SK-N-SH (cell line): ENCODE data around the gene DDX24. TPM values are rescaled to one million over a fixed set of nuclear protein-coding genes. Genes with fewer than 3 reads are reported as not detected.

ENCODE experiments used
- CTCF ChIA-PET: fragments of 300-600, 350-600 bp; formaldehyde crosslinking; extraction: SDS; loops from one replicate; lab custom pipeline; 2021; lab: Yijun Ruan, JAX
- POLR2A ChIA-PET: fragments of 350-600 bp; sonication (Branson Sonifier 250); formaldehyde crosslinking; extraction: SDS; loops from one replicate; lab custom pipeline; 2020; ENCODE audit warnings: antibody characterized with exemption, inconsistent platforms; lab: Yijun Ruan, JAX
- DNase-seq: peaks from one replicate; pipeline ENCODE4 v3.0.0; 2012
- H2AFZ ChIP-seq: fragments of 200-600 bp; sonication (generic); 2 replicates; pipeline ENCODE4 v1.8.1; 2016; ENCODE audit warnings: antibody characterized with exemption, mild to moderate bottlenecking, low read depth
- H3F3A ChIP-seq: fragments of 200-600 bp; sonication (generic); replicated peaks from 2 replicates; pipeline ENCODE3; 2016; ENCODE audit warnings: antibody characterized with exemption, mild to moderate bottlenecking; ENCODE audit not compliant: insufficient read depth
- H3K27ac ChIP-seq, 2 experiments: fragments of 200-500 bp in 1 of 2; fragments of 200-600 bp in 1 of 2; sonication (Bioruptor generic) in 1 of 2; sonication (generic), shearing (Covaris generic) in 1 of 2; 2 replicates each; pipeline versions ENCODE4 v1.5.1 to v1.6.1; 2014 to 2016; ENCODE audit warnings: low read depth in 2 of 2, inconsistent platforms in 1 of 2, low read length in 1 of 2, mild to moderate bottlenecking in 1 of 2, mixed read lengths in 1 of 2
- H3K27me3 ChIP-seq: fragments of 200-600 bp; sonication (generic), shearing (Covaris generic); 2 replicates; pipeline ENCODE4 v1.6.1; 2016; ENCODE audit warnings: mixed run types; ENCODE audit not compliant: insufficient read depth
- H3K36me3 ChIP-seq, 2 experiments: fragments of 200-500 bp in 1 of 2; fragments of 200-600 bp in 1 of 2; sonication (Bioruptor generic) in 1 of 2; sonication (generic) in 1 of 2; replicated peaks in 1 of 2; 2 replicates each; pipeline versions ENCODE3 to v1.5.1; 2014 to 2016; ENCODE audit warnings: low read length in 1 of 2, mild to moderate bottlenecking in 1 of 2; ENCODE audit not compliant: insufficient read depth in 2 of 2, control insufficient read depth in 1 of 2
- H3K4me1 ChIP-seq, 2 experiments: fragments of 200-500 bp in 1 of 2; fragments of 200-600 bp in 1 of 2; sonication (Bioruptor generic) in 1 of 2; sonication (generic), shearing (Covaris generic) in 1 of 2; 2 replicates each; pipeline versions ENCODE4 v1.5.1 to v1.6.1; 2014 to 2016; ENCODE audit warnings: low read depth in 1 of 2, low read length in 1 of 2, mixed run types in 1 of 2; ENCODE audit not compliant: insufficient read depth in 2 of 2, control insufficient read depth in 1 of 2
- H3K4me2 ChIP-seq: fragments of 200-600 bp; sonication (generic), shearing (Covaris generic); 2 replicates; pipeline ENCODE4 v1.6.1; 2017; ENCODE audit warnings: mixed run types
- H3K4me3 ChIP-seq, 2 experiments: fragments of 200-500 bp in 1 of 2; fragments of 200-600 bp in 1 of 2; sonication (Bioruptor generic) in 1 of 2; sonication (generic), shearing (Covaris generic) in 1 of 2; 2 replicates each; pipeline versions ENCODE4 v1.5.1 to v1.8.1; 2014 to 2016; ENCODE audit warnings: low read depth in 2 of 2, inconsistent platforms in 1 of 2, low read length in 1 of 2, mild to moderate bottlenecking in 1 of 2, mixed read lengths in 1 of 2, moderate library complexity in 1 of 2
- H3K79me2 ChIP-seq: fragments of 200-600 bp; sonication (generic); 2 replicates; pipeline ENCODE4 v1.8.1; 2017; ENCODE audit warnings: mild to moderate bottlenecking; ENCODE audit not compliant: insufficient read depth
- H3K9ac ChIP-seq: fragments of 200-600 bp; sonication (generic); 2 replicates; pipeline ENCODE4 v1.6.1; 2017; ENCODE audit warnings: mixed run types
- H3K9me2 ChIP-seq: fragments of 200-600 bp; sonication (generic); 2 replicates; pipeline ENCODE4 v1.6.1; 2017; ENCODE audit warnings: mixed run types
- H3K9me3 ChIP-seq: fragments of 200-600 bp; sonication (generic); 2 replicates; pipeline ENCODE4 v1.6.1; 2017; ENCODE audit warnings: mixed run types, mild to moderate bottlenecking, moderate library complexity
- H4K20me1 ChIP-seq: fragments of 200-600 bp; sonication (generic); 2 replicates; pipeline ENCODE4 v1.6.1; 2017; ENCODE audit warnings: mild to moderate bottlenecking, mixed run types; ENCODE audit not compliant: insufficient read depth
- ELF1 ChIP-seq: IDR thresholded peaks from 2 replicates; pipeline ENCODE4 v1.4.0; 2012
- EP300 ChIP-seq, 2 experiments: IDR thresholded peaks; 2 replicates each; pipeline versions ENCODE4 v1.4.0 to v1.6.1; 2012; ENCODE audit warnings: borderline replicate concordance in 1 of 2, low read depth in 1 of 2, low read length in 1 of 2
- GATA2 ChIP-seq: sonication (generic); formaldehyde crosslinking; IDR thresholded peaks from 2 replicates; pipeline ENCODE4 v1.5.0; 2020; ENCODE audit warnings: mild to moderate bottlenecking, missing genetic modification reagents
- JUND ChIP-seq: IDR thresholded peaks from 2 replicates; pipeline ENCODE4 v1.4.0; 2012
- MAX ChIP-seq: IDR thresholded peaks from 2 replicates; pipeline ENCODE4 v1.4.0; 2012; ENCODE audit warnings: low read depth
- NFIC ChIP-seq: IDR thresholded peaks from 2 replicates; pipeline ENCODE4 v1.4.0; 2012; ENCODE audit warnings: borderline replicate concordance
- NRF1 ChIP-seq: IDR thresholded peaks from 2 replicates; pipeline ENCODE4 v1.6.1; 2012; ENCODE audit warnings: low read depth, mild to moderate bottlenecking, low read length
- PBX3 ChIP-seq: IDR thresholded peaks from 2 replicates; pipeline ENCODE4; 2012
- RAD21 ChIP-seq: IDR thresholded peaks from 2 replicates; pipeline ENCODE4 v1.6.1; 2012; ENCODE audit warnings: mild to moderate bottlenecking, low read length
- RCOR1 ChIP-seq: fragments of 150-350 bp; IDR thresholded peaks from 2 replicates; pipeline ENCODE4 v1.6.1; 2017; ENCODE audit warnings: antibody characterized with exemption, low read length
- RFX5 ChIP-seq: IDR thresholded peaks from 2 replicates; pipeline ENCODE4 v1.6.1; 2012; ENCODE audit warnings: mild to moderate bottlenecking, improper control_type of control experiment, low read length
- RXRA ChIP-seq: IDR thresholded peaks from 2 replicates; pipeline ENCODE4 v1.4.0; 2012; ENCODE audit warnings: low read depth, mild to moderate bottlenecking, borderline replicate concordance
- SIN3A ChIP-seq: IDR thresholded peaks from 2 replicates; pipeline ENCODE4 v1.6.1; 2012; ENCODE audit warnings: low read depth, mild to moderate bottlenecking, low read length, moderate library complexity, borderline replicate concordance
- TCF12 ChIP-seq: IDR thresholded peaks from 2 replicates; pipeline ENCODE4 v1.4.0; 2012
- TEAD4 ChIP-seq: IDR thresholded peaks from 2 replicates; pipeline ENCODE4 v1.4.0; 2012; ENCODE audit warnings: mild to moderate bottlenecking, borderline replicate concordance; ENCODE audit not compliant: insufficient read depth
- USF1 ChIP-seq: IDR thresholded peaks from 2 replicates; pipeline ENCODE4 v1.4.0; 2012; ENCODE audit warnings: low read depth, borderline replicate concordance
- USF2 ChIP-seq: fragments of 150-350 bp; IDR thresholded peaks from 2 replicates; pipeline ENCODE4 v1.6.1; 2017; ENCODE audit warnings: antibody characterized with exemption, low read length, low read depth, borderline replicate concordance
- WGBS: methylation state at CpG from one replicate; pipeline ENCODE4 v1.1.6; 2017; ENCODE audit warnings: low lambda C conversion rate; 5-methylcytosine and 5-hydroxymethylcytosine counted together
- polyA plus RNA-seq, 3 experiments: library from polyadenylated mRNA; depleted of rRNA; stranded (reverse); fragments of >200 nt; gene quantifications; 2 replicates each; pipeline ENCODE4 v1.2.3, GENCODE V29; 2012

DDX24 gene
- polyA plus RNA-seq, 1 of the 3 experiments (the other 2 are of a cell fraction) = 108 TPM

- no peak for TF ChIP-seq PBX3
- TF ChIP-seq RFX5 = no peak
- TF ChIP-seq USF2 = no peak
- no peak for TF ChIP-seq RAD21
- no peak for TF ChIP-seq GATA2 (CRISPR knock-in tag)
- TF ChIP-seq TEAD4 = no peak
- TF ChIP-seq ELF1 = no peak
- TF ChIP-seq EP300 (IDR thresholded peaks at IDR 0.05; ENCODE audit: borderline replicate concordance in 1 of 2, low read depth in 1 of 2, low read length in 1 of 2) = no peak
- no peak for TF ChIP-seq RXRA
- no peak for TF ChIP-seq JUND
- TF ChIP-seq NFIC = no peak
- TF ChIP-seq SIN3A = no peak
- TF ChIP-seq RCOR1 = no peak
- no peak for TF ChIP-seq TCF12
- TF ChIP-seq NRF1 = no peak
- TF ChIP-seq MAX = no peak
- TF ChIP-seq USF1 = no peak
- H3K9me3 ChIP-seq = no peaks in the 10 kb centered on the region
- peaks cover 0 to 10% of the 10 kb centered on the region in 2 experiments; a peak in 1 of 4 replicates for H3K4me1 ChIP-seq
- CTCF ChIA-PET = interaction anchor here (1.1 to 3.9 kb wide), 7 partner anchors 10 to 109 kb away, joined by 3 to 23 read pairs (median 5); no protein-coding TSS in a partner anchor
- no peaks in the 10 kb centered on the region for H3K36me3 ChIP-seq
- 92% methylated on average over 7 of the region's 14 CpGs for WGBS
- H2AFZ ChIP-seq = no peak overlapping the region
- H4K20me1 ChIP-seq = no peaks in the 10 kb centered on the region
- H3K27ac ChIP-seq = no peak overlapping the region
- no peak overlapping the region for H3K9ac ChIP-seq
- peak overlapping the region; percentile 85; the same call in 1 of the 2 replicates for H3K4me2 ChIP-seq
- H3K9me2 ChIP-seq = no peaks in the 10 kb centered on the region
- H3F3A ChIP-seq = no peaks in the 10 kb centered on the region
- no peaks in the 10 kb centered on the region for H3K79me2 ChIP-seq
- no peaks in the 10 kb centered on the region for H3K27me3 ChIP-seq
- H3K4me3 ChIP-seq = no peak overlapping the region
- POLR2A ChIA-PET = no interaction called here
- no peak for DNase-seq
Observed at GRCh38 chr14:94027566-94028449, 53.2 kb downstream of the DDX24 start.
